HG03039 (cell line): ENCODE measurements around the gene NMU.
"Not testable (repeated sequence)": the region's sequence is repeated elsewhere in the genome, so short reads cannot be mapped to it uniquely, and the experiment has no call there.

ENCODE experiments used
- ATAC-seq: cut with Tn5 transposase; IDR thresholded peaks from one replicate; pipeline ENCODE4 v1.9.1; 2021; ENCODE audit warnings: mild to moderate bottlenecking, moderate library complexity; ENCODE audit not compliant: unreplicated experiment

NMU gene

DNA sequence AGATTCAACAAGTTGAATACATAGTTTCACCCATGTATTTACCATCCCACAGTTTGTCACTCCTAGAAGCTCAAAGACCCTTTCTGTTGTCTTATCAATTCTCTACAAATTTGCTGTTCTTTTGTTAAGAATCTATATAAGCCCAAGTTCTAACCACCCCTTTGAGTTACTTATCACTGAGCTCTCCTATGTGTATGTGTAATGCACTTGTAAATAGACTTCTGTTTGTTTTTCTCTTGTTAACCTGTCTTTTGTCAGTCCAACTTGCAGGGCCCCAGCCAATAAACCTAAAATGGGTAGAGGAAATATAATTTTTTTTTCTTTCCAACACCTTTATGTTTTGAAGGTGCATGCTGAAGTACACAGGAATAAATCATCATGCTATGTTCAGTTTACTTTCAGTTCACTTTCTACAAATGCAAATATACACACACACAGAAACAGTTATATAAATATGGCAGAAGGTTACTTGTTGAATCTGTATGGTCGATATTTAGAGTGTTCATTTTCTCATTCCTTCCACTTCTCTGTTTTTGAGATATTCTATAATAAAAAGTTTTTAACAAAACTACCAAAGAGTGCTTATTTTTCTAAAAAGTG, 67.1 kb downstream of the NMU start:
- ATAC-seq: no peak

DNA sequence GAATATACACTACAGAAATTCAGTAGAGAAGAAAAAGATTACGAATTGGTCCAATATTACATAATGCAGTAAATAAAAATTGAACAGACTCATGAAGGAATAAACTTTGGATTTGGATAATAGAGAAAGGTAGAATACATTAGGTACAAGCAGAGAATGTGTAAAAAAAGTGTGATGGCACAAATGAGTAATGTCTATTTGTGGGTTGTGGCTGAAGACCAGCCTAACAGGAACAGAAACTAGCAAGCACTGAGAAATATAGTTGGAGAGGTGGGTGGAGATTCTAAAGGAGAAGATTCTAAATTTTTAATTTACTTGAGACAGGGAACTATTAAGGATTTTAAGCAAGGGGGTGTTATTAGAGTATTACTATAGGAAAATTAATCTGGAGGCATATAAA, 74.2 kb downstream of the NMU start:
- peak; percentile 99 for ATAC-seq

DNA sequence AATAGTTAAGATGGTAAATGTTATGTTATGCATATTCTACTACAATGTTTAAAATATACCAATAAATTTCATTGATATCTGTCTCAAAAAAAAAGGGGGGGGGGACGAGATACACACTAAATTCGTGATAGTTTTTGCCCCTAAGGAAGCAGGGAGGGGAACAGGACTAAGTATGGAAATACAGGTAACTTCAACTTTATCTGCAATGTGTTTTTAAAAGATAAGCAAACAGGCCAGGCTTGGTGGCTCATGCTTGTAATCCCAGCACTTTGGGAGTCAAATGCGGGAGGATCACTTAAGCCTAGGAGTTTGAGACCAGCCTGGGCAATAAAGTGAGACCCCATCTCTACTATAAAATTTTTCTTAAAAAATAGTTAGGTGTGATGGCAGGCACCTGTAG, 76.0 kb downstream of the NMU start:
- ATAC-seq: no peak

DNA sequence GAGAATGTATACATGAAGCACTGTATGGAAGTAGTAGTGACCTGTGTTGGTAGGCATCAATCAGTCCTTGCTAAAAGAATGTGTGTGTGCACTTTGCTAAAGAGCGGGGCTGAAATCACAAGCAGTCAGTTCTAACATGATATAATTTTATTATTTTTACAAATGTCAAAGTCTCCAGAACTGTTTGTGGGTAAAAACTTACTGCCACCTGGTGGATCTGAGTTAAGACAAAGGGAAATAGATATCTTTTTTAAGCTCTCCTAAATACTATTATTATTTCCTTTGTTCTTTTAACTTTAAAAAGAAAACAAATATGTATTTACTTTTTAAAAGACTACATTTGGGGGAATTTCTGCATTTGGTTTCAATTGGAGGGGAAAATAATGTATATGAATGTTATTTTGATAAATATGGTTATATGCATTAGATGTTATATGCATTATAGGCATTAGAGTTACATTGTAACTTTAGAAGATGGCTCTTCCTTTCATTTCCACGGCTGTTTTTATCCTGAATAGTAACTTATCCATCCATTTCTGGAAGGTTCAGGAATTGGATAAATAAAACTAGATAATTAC, 81.6 kb downstream of the NMU start:
- ATAC-seq: no peak

DNA sequence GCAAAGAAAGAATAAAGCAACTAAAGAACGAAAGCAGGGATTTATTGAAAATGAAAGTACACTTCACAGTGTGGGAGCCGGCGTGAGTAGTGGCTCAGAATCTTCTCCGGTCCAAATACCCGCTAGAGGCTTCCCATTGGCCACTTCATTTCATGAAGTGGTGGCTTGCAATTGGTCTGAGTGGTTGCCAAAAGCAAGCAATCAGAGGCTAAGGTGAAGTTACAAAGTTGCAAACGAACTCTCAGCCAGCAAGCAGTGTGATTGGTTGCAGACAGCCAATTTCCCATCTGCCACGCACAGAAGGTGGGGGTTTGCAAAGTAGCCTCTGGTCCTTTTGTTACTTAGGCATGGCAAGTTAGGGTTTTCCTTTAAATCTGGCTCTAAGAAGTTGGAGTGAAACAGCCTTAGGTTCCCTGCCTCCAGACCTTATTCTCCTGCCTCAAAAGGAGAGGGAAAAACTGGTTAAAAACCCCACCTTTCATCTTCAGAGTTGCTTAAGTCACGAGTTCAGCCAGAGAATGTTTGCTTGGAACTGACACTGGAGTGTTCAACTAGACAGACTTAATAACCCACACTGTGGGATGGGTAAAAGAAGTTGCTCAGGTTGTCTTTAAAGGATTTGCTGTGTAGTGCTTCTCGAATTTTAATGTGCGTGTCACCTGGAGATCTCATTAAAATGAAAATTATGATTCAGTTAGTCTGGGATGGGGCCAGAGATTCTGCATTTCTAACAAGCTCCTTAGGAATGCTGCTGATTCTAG, 82.5 kb downstream of the NMU start:
- no peak for ATAC-seq

DNA sequence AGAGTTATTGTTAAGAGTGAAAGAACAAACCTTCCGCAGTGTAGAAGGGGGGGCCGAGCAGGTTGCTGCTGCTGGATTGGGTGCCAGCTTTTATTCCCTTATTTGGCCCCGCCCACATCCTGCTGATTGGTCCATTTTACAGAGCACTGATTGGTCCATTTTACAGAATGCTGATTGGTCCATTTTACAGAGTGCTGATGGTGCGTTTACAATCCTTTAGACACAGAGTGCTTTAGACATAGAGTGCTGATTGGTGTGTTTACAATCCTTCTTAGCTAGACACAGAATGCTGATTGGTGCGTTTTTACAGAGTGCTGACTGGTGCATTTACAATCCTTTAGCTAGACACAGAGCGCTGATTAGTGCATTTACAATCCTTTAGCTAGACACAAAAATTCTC, 84.1 kb downstream of the NMU start:
- not testable (repeated sequence) for ATAC-seq

DNA sequence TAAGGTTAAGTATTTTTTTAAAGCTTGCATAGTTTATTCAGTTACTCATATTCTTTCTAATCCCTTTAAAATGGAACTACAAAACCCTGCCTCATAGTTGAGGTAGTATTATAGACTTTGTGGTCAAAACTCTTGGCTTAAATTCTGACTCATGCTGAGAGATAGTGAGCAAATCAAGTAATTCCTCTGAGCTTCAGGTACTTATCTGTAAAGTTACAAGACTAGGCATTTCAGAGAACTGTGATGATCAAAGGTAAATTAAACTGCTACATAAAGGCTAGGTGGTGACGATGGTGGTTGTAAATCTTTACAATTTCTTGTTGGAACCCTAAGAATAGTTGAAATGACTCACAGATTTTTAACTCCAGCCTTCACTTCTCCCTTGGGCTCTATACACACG, 86.2 kb downstream of the NMU start:
- ATAC-seq: no peak

DNA sequence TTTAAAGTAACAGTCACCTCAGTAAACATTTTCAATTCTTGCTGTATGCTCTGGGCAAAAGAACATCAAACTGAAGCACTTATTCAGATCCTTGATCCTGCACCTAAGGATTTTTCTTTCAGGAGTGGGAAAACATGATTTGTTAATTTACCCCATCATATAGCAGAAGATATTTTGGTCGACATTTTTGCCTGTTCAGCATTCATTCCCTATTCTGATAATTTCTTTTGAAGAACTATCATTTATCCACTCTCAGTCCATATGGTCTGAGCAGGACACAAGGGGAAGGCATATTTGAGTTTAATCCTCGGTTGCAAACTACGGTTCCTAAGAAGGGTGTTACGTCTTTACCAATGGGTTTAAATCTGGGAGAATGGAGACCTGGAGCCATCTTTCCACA, 88.2 kb downstream of the NMU start:
- no peak for ATAC-seq

DNA sequence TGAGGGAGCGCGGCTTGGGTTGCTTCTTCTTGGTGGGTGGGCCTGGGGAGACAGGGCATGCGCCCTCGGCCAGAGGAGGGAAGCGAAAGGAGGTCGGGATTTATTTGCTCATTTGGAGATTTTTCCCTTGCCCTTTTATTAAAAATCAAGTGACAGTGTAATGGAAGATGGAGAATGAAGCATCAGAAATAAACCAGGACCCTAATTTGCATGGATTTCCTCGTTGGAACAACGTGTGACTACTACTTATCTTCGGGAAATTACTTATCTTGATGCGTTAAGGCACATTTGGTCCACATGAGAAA, 88.7 kb downstream of the NMU start:
- no peak for ATAC-seq

DNA sequence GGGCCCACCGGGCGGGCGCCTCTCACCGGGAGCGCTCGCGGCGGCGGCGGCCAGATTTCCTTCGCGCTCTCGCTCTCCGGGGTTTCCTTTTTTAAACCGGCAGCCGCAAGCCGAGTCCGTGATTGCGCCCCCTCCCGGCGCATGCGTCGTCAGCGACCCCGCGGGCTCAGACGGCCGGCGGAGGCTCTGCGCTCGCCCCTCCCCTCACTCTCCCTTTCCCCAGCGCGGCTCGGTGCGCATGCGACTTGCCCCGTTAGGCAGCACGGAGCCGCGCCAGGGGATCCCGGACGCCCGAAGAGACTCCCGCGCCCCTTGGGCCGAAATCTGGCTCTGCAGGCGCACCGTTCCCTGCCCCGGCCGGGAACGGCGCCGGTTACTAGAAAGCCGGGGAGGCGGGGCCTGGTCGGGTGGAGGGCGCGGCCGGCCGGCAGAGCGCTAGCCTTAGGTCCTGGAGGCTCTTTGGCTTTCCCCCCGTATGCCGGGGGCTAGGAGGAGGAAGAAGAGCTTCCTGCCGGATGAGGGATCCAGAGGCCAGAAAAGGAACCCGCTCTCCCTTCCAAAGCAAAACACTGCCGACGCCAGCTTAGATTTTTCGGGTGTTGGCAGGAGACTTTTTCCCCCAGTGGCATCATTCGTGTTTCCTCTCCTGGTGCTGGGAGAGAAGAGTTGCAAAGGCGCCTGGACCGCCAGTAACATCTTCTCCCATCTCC, 89.2 kb downstream of the NMU start, which contains the start of gene CLOCK:
CLOCK (minus strand) TSS at position 154 of the 710 bp plus-strand sequence. CDS start 64,124 bp downstream, outside the sequence.
- peak; percentile 78 for ATAC-seq

DNA sequence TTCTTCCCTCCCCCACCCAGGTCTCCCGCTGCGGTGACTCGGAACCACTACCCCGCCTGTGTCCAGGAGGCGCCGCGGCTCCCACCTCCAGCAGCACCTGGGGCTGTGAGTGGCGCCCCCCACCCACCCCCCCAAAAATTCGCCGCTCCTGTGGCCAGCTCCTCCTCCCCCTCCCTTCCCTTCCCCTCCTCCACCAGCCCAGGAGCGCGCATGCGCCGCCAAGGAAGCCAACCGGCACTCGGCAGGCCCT, 89.7 kb downstream of the NMU start:
- peak; percentile 38 for ATAC-seq

DNA sequence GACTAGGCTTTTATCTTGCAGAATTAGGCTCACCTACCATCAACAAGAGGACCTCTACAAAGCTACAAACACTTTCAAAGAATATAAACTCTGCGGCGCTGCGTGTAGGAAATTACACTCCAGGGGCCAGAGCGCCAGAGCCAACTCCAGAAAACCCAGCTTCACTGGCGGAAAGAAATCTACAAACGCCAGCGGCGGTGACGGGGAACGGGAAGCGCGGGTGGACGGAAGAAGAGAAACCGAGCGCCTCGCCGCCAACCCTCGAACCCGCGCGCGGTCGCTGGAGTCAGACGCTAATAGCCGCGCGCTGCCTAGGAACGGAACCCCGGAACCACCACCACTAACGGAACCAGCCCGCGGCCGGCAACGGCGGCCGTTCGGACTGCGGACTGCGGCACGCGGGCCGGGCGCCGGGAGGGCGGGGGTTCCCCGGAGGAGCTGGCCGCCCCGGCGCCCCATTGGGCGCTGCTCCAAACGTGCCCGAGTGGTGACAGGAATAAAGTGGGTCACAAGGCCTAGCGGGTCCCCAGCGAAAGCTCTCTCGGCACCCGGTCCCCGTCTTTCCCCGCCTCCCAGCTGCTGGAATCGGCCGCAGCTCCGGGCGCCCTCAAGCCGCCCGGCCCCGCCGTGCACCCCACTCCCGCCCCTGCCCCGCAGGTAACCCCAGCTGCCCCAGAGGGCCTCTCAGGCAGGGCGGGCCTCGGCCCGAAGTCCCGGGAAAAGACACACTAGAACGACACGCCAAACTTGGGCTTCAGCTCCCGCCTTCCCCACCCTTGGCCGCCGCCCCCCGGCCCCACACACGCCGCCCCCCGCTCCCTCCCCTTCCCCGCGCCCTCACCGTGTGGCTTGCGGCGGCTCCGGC, 90.2 kb downstream of the NMU start:
- ATAC-seq: peak; percentile 31
